HG03025 (cell line): Measurements from ENCODE around the gene ZNF32.

ENCODE experiments used
- ATAC-seq: cut with Tn5 transposase; IDR thresholded peaks from one replicate; pipeline ENCODE4 v1.9.1; 2021; ENCODE audit warnings: mild to moderate bottlenecking, moderate library complexity; ENCODE audit not compliant: unreplicated experiment, low FRiP score

The ZNF32 gene, protein sequence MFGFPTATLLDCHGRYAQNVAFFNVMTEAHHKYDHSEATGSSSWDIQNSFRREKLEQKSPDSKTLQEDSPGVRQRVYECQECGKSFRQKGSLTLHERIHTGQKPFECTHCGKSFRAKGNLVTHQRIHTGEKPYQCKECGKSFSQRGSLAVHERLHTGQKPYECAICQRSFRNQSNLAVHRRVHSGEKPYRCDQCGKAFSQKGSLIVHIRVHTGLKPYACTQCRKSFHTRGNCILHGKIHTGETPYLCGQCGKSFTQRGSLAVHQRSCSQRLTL

DNA sequence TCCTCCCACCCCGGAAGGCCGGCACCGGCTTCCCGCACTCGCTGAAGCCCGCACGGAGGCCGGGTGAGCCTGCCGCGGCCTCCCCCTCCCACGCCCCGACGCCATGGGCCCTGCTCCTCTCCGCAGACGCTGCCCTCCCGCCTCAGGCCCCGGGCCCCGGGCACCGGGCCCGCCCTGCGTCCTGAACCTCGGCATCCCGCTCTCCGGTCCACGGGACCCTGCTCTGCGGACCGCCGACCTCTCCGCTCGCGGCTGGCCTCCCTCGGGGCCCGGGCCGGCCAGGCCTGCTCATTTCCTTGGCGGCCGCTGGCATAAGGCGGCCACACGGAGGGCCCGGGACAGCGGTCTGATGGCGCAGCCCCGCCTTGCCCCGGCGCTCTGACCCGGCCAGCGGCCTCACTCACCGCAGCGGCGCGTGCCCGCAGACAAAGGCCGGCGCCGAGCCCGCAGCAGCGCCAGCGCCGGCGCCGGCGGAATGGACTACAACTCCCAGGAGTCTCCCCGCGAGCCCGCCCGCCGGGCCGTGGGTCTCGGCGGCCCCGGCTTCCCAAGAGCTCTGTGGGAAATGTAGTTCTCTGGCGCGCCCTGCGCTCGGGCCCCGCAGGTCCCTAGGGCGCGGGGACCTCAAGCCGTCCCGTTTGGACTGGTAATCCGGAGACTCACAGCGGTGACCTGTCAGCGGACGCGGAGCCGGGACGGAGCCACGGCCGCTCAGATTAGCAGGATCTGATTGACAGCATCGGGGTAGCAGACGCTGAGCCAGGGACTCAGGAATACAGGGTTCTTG, at the start of gene ZNF32:
TSS of gene ZNF32 (minus strand) at position 484 of the 787 bp plus-strand sequence. CDS start 2,748 bp downstream, outside the sequence.
- peak; percentile 100 for ATAC-seq

DNA sequence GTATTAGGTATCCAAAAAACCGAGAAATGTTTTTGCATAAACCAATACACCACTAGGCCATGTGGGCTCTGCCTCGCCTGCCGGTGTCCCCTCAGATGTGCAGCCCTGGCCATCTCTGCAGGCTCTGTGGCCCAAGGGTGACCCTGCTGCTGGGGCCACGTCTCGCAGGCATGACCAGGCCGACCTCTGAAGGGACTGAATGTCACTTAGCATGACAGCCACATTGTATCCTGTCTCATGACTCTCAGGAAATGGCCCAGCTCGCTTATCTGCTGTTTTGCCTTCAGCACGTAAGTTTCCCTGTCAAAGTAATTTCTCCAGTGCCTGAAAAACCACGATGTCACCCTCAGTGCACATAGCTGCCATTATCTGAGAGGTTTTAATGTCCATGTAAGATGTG, 49.5 kb upstream of the ZNF32 start:
- ATAC-seq, result no peak

DNA sequence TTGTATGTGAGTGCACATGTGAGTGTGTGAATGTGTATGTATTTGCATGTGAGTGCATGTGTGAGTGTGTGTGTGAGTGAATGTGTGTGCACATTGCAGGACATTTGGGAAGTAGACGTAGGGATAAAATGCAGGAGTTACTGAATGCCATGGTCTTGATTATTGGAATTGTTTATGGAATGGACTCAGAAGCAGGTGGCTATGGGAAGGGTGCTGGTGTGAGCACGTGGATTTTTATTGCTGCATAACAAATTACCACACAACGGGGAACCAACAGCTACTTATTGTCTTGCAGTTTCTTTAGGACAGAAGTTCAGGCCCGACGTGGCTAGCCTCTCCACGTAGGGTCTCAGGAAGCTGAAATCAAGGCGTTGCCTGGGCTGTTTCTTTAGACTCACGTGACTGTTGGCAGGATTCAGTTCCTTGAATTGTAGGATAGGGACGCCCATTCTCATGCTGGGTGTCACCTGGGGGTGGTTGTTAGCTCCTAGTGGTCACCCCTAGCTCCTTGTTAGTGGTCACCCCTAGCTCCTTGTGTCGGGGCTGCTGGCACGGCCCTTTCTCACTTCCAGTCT, 48.3 kb upstream of the ZNF32 start:
- ATAC-seq, result no peak

DNA sequence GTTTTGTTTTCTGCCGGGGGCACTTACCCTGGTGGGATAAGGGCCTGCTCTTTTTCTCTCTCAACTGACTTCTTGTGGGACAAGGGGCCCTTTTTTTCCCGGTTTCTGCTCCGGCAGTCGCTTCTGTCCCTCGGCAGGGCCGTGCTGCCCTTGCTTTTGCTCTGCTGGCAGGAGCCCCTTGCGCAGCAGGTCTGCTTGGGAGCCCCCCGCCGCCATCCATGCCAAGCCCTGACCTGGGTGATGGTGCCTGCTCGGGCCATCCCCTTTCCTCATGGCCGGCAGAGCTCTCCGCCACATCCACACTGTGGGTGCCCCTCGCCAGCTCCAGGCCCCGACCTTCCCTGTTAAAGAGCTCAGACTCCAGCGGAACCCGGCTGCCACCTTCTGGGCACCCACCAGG, 47.0 kb upstream of the ZNF32 start:
- no peak for ATAC-seq

DNA sequence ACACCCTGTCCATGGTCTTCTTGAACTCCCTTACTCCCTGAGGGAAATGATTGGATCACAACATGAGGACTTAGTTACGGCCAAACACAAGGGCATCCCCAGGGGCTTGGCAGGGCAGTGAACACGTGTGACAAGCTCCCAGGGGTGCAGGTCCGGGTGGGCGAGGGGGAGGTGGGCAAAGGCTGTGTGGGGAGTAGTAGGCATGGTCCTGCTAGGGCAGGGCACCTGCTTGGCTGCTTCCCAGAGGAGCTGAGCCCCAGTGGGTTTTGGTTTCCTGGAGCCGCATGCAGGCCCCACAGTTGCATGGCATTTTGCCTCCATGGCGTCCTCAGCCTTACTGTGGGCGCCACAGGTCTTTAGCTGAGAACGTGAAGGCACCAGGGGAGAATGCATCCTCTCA, 46.6 kb upstream of the ZNF32 start:
- ATAC-seq, result no peak

DNA sequence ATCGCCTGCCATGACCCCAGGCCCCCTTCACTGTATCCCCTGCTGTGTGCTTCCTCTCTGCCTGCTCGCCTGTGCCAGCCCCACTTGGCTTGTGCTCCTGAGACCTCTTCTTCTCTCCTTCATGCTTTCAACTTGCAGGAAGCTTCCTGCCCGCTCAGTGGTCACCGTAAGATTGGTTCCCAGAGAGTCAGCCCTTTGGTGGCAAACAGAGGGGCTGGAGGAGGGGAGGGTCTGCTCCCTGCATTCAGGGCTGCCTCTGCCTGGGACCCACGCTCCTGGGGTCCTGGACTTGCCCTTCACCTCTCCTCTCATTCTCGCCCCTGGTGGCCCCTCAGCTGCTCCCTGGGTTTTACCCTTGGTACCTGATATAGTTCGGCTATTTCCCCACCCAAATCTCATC, 45.8 kb upstream of the ZNF32 start:
- no peak for ATAC-seq

DNA sequence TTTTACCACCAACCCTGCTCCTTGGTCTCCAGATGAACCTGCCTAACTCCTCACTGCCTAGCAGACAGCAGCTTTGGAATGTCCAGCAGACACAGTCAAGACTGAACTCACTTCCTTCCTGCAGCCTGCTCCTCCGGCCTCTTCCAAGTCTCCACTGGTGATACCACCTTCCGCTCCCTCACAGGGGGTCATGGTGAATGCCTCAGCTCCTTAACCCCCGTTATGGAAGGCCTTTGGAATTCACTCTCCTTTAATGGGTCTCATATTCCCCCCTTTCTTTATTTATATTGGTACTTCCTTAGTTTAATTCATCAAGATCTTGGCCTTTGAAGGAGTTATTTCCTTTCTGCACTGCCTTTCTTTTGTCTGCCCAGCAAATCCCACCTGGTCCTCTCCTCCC, 44.9 kb upstream of the ZNF32 start:
- no peak for ATAC-seq

DNA sequence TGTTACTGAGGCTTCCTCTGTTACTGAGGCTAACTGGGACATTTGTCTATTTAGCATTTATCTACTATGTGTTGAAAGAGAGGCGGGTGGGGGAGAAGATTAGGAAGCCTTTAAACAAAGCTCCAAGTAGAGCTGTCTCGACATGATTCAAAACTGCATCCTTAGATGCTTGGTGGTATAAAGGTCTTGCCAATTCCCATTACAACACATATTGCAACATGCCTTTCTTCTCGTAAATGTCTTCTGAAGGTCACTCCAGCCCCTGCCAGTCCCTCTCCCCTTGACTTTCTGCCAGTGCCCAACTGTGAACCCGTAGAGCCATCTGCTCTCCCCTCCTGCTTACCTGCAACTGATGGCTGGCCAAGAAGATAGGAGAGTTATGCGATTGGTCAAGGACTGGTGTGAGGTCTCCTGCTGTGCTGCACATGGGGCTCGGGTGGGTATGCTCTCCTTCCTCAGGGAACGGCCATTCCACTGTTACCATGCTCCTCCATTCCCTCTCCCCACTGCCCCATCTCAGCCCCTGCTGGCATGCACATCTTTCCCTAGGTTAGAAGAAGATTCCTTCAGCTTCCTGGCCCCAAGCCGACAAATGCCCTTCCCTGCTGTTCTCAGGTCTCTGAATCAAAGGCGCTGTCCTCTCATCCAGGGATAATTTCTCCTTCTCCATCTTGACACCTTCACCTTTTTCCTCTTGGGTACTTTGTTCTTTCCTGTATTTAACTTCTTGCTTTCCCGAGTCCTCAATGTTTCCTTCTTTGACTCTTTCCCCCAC, 43.6 kb upstream of the ZNF32 start:
- no peak for ATAC-seq

DNA sequence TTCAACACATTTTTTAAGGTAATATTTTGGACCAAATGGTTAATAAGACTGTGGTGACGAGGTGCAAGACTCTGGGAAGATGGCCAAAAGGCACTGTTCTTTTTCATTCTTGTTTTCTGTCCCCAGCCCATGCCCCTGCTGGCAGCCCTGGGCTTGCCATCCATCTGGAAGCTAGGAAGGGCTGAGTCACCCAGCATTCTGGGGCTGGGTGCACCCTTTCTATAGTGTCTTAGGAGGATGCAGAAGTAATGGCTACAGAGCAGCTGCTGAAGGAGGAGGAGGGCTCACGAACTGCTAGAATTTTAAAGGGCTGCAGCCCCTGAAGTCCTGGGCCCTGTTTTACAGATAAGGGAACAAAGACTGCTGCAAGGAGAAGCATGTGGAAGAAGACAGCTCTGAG, 42.8 kb upstream of the ZNF32 start:
- ATAC-seq, result no peak

DNA sequence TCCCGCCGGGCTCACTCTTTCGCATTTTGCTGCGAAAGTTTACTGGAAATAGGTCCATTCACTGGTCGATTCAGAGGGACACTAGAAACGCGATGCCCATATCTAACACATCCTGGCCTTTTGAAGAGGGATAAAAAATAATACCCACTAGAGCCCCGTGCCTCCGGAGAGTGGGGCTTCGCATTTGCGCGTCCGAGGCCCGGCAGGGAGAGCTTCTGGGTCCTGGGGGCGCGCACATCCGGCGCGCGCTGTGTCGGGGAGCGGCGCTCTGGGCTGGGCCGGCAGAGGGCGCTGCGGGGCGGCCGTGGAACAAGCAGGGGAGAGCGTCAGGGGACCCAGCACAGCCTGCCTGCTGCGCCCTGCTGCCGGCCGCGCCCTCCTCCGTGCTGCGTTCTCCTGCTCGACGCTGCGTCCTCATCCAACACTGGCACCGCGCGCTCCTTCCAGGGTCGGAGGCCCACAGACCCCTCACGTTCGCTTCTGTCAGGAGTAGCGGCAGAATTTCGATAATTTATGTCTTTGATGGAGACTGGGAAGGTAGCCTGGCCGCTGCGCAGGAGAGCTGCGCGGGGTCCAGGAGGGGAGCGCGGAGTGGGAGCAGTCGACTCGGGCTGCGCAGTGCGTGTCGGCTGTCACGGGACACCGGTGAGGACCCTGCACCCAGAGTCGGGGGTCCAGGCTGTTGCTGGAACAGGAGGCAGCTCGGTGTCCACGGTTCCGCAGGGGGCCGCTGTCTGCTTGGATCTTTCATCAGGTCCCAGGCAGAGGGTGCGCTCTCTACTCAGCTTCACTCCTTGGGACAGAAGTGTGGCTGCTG, 41.5 kb upstream of the ZNF32 start:
- ATAC-seq, result peak; percentile 98

DNA sequence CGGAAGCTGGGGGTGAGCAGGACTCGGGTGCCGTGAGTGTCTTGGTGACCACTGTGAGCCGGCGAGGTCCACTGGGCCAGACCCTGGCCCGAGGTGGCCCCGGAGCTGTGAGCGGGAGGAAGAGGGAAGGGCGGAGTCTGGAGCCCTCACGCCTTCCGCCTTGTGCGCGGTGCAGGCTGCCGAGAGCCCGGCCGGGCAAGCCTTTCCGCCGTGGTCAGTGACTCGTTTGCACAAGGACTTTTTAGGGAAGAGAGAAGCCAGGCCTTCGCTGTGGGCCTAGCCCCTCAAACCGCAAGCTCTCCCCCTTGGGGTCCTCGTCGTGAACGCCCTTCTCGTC, 40.9 kb upstream of the ZNF32 start:
- peak; percentile 27 for ATAC-seq

DNA sequence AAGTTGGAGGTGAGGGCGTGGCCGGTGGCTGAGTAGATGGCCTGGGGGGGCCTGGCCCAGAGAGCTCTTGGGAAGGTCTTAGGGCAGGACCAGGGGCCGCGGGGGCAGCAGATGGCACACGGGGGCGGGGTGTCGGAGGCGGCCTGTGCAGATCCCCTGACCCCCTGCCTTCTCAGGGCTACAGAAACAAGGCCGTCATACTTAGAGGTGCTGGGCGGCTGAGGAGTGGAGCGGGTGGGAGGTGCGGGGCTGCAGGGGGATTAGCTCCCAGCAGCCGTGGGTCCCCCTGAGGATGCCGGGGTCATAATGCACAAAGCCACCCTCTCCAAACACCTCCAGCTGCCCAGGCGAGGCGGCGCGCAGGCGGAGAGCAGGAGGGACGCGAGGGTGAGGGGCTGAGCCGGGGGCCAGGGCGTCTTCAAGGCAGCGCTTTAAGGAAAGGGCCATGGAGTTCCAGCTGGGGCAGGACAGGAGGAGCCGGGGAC, 40.4 kb upstream of the ZNF32 start:
- no peak for ATAC-seq

DNA sequence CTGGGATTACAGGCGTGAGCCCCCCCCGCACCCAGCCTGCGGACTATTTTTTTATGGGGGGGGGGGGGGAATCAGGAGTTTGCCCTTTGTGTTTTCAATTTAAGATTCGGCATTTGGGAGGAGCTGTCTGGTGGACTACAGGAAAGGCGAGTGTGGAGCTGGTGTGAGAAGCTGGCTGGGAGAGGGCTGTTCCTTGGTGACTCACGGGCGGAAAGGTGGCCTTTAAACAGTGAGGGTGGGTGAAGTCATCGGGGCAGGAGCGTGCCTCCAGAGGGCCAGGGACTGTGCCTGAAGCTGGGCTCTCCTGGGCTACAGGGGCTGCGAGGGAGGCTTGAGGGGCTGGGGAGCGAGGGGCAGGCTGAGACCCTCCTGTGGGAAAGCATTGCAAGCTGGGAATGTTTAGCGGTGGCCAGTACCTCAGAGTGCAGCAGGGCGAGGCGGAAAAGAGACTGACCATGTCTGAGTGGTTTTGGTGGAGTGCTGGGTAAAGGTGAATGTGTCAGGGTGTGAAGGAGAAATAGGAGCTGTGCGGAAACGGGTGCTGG, 39.7 kb upstream of the ZNF32 start:
- no peak for ATAC-seq

DNA sequence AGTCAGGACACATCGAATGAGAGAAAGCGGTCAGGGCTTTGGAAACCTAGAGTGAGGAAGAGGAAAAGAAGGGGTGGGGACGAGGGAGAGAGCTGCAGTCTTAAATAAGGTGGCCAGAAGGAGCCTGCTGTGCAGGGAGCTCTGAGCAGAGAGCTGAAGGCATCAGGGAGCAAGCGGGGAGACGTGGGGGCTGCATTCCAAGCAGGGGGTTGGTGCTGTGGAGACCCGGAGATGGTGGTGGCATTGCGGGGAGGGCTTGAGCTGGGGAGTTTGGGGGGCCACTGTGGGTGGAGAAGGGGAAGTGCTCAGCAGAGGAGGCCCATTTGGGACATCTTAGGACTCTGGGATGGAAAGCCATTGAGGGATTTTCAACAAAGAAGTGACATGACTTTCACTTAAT, 38.7 kb upstream of the ZNF32 start:
- ATAC-seq, result no peak

DNA sequence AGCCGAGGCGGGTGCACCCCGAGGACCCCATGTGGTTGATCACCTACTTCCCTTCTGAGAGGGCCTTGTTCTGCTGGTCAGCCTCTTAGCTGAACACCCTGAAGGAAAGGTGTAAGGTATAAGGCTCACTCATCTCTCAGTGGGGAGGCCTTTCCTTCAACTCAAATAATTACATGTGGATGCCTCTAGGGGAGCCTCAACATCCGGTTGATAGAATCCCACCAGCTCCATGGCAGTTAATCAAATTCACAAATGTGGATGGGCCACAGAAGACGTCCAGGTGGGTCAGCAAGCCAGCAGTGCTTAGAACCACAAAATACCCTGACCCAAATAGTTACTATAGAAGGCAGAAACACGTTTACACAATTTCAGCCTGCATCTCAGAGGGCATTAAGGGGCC, 37.7 kb upstream of the ZNF32 start:
- ATAC-seq, result no peak

DNA sequence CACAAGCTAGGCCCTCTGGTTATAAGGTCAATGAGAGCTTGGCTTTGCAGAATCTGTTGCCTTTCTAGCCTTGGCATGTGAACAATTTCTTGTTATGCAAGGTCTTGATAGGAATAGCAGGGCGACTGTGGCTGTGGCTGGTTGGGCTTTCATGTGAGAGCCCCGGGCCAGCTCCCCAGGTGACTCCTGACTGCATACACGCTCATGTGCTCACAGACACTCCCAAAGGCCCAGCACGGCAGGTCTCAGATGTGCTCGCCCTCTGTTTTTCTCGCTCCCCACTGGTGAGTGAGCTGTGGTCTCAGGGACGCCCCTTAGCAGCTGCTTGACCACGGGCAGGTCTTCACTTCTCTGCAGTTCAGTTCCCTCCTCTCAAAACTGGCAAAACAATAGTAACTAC, 37.1 kb upstream of the ZNF32 start:
- no peak for ATAC-seq

DNA sequence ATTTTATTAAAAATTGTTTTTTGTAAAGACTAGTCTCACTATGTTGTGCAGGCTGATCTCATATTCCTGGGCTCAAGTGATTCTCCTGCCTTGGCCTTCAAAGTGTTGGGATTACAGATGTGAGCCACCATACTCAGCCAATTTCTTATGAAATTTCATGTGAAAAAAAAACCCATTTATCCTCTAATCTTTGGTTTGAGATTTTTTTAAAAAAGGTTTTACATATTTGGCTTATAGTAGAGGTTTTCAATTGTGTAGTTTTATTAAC, 35.5 kb upstream of the ZNF32 start:
- no peak for ATAC-seq

DNA sequence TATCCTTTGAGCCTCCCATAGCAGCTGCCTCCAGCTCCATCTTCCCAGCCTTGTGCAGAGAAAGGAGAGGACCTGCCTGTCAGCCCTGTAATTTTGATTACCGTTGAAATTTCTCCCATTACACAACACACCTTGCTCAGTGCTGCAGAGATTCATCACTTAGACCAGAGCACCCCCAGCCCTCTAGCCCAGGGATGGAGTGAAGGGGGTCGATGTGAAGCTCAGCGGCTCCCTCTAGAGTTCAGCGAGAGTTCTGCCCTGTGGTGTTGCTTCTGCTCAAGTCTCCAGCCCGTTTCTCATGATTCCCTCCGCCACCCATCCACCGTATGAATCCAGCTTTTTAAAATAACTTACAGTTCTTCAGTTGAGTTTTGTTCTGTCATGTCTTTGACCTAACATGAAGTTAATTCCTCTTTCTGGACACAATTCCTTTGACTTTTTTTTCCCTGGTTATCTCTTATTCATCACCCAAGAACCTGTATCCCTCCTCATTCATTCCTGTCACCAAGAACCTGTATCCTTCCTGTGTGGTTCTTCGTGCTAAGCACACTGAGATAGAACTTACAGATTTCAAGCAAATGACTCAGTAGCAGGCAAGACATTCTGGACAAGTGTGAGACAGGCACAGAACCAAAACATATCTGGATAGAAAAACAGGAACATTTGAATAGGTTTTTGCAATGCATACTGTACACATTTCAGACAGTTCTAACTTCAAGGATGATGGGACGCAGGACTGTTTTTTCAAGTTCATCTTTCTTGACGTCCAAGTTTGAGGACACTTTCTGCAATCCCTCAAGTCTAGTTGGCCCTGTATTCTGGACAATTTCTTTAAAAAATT, 35.0 kb upstream of the ZNF32 start:
- ATAC-seq, result no peak

DNA sequence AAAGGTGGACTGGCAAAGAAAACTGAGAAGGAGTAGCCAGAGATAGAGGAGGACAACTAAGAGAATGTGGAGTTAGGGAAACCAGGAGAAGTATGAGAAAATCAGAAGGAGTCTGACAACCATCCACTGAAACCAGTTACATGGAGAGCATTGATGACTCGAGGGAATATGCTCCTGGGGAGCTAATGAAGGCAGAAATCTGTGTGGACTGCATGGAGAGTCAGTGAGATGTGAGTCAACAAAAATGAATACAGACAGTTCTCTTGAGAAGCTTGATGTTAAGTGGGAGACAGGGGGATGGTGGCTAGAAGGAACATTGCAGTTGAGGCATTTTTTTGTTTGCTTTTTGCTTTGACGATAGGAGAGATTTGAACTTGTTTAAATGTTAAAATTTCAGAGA, 34.3 kb upstream of the ZNF32 start:
- ATAC-seq, result no peak
